Activated T-helper 2 cell treated with anti-CD3 and anti-CD28 coated beads, Interferon-gamma antibody, Interleukin-2, Interleukin-4, amounts not matched to agents 10 μg/mL and 5 μg/mL and 100 μg/mL, durations not matched to agents 14 hours and 24 hours and 36 hours (primary cell): ENCODE measurements around the gene RASL10B. TPM values are rescaled to one million over a fixed set of nuclear protein-coding genes. Genes with fewer than 3 reads are reported as not detected.

Experiments
- DNase-seq: peaks from one replicate; pipeline ENCODE4 v3.0.0; 2021; ENCODE audit warnings: low spot score
- H3K27ac Mint-ChIP-seq: one replicate; pipeline ENCODE4 v1.8.0; 2021; ENCODE audit warnings: mixed read lengths
- H3K27me3 Mint-ChIP-seq: one replicate; pipeline ENCODE4 v1.8.0; 2021; ENCODE audit warnings: low read depth, mixed read lengths
- H3K36me3 Mint-ChIP-seq: one replicate; pipeline ENCODE4 v1.8.0; 2021; ENCODE audit warnings: low read depth, mixed read lengths
- H3K4me1 Mint-ChIP-seq: one replicate; pipeline ENCODE4 v1.8.0; 2021; ENCODE audit warnings: low read depth, mixed read lengths
- H3K4me3 Mint-ChIP-seq: one replicate; pipeline ENCODE4 v1.8.0; 2021; ENCODE audit warnings: low read depth, mild to moderate bottlenecking, moderate library complexity, mixed read lengths
- H3K9me3 Mint-ChIP-seq: one replicate; pipeline ENCODE4 v1.8.0; 2021; ENCODE audit warnings: mixed read lengths
- intact Hi-C: fragments of 100-400 bp; cut with micrococcal nuclease; formaldehyde crosslinking; loops from one replicate; pipeline ENCODE4 v1.15.1; 2023
- total RNA-seq: library from RNA; stranded (reverse); gene quantifications from 2 replicates; pipeline ENCODE4 v1.2.3, GENCODE V29; 2022

RASL10B gene
- total RNA-seq, 1 donor from 2014 or later = 1.2 TPM

DNA sequence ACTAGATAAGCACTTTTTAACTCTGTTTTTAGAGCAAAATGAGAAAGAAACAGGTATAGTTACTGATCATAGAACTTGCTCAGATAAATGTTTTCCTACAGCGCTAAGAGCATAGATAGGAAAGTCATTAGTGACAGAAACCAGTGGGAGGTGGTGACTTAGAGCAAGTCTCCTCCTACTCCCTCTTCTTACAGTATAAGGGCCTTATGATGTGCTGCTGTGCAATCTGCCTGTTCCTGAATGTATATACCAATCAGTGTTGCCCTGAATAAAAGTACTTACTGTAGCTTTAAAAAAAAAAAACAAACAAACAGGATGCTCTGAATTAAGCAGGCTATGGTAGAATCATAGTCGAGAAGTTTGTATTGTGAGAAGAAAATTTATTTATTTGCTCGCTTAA lies 23.3 kb upstream of the RASL10B start:
- no peaks in the 10 kb centered on the region for H3K9me3 Mint-ChIP-seq
- H3K27me3 Mint-ChIP-seq = no peaks in the 10 kb centered on the region
- intact Hi-C loops = no loop called here
- DNase-seq = no peak
- H3K4me3 Mint-ChIP-seq = no peak overlapping the region
- H3K36me3 Mint-ChIP-seq = peaks cover 39% of the 10 kb centered on the region
- peaks cover 20% of the 10 kb centered on the region for H3K4me1 Mint-ChIP-seq
- peak overlapping the region; percentile 7 for H3K27ac Mint-ChIP-seq

DNA sequence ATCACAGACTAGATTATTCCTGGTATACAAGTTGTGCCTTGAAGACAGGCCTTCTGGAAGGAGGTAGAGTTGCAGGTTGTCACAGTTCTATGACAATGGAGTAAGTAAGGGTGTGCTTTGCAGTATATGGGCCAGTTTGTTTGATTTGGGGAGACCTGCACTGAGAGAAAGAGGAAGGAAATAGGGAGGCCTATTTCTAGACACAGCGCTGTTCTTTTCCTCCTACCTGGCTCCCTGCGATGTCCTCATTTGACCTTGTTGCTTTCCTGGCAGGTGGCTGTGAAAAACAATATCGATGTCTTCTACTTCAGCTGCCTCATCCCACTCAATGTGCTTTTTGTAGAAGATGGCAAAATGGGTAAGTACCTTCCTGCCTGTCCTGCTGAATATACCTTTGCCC lies 22.5 kb upstream of the RASL10B start:
- H3K4me1 Mint-ChIP-seq = peaks cover 19% of the 10 kb centered on the region
- no peaks in the 10 kb centered on the region for H3K27me3 Mint-ChIP-seq
- no peak overlapping the region for H3K4me3 Mint-ChIP-seq
- no peaks in the 10 kb centered on the region for H3K9me3 Mint-ChIP-seq
- H3K27ac Mint-ChIP-seq = peak overlapping the region; percentile 25
- intact Hi-C loops = no loop called here
- H3K36me3 Mint-ChIP-seq = peaks cover 34% of the 10 kb centered on the region
- no peak for DNase-seq

DNA sequence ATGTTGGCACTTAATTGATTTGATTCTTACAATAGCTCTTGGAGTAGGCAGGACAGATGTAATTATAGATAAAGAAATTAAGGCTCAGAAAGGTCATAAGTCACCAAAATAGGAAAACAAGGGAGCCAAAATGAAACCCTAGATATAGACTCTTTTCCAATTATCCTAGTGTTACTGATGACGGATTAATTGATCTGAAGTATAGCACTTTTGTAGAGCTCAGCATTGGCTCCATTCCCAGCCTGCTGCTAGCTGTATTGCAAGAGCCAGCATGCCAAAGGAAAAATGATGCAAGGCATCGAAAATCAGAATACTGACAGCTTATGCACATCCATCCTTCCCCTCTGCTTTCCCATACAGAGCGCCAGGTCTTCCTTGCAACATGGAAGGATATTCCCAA lies 21.6 kb upstream of the RASL10B start:
- H3K27me3 Mint-ChIP-seq = no peaks in the 10 kb centered on the region
- H3K27ac Mint-ChIP-seq = no peak overlapping the region
- H3K4me3 Mint-ChIP-seq = no peak overlapping the region
- peaks cover 14% of the 10 kb centered on the region for H3K4me1 Mint-ChIP-seq
- intact Hi-C loops = no loop called here
- H3K9me3 Mint-ChIP-seq = no peaks in the 10 kb centered on the region
- peaks cover 29% of the 10 kb centered on the region for H3K36me3 Mint-ChIP-seq
- DNase-seq = no peak

DNA sequence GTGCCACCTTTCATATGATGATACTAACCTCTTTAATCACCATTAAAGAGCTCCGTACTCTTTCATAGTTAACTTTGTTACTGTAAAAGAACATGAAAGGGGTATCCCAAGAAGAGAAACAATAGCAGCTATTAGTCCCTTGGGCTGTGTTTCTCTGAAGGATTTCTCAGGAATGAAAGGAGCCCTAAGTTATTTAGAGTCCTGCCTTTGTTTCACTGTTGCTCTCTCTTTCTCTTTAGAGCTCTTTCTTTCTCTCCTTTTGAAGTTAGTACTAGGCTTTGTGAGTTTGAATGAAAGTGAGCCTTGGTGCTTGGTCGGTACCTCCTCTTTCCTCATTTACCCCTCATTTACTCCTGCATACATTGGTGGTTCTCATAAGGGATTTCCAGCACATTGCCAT lies 20.5 kb upstream of the RASL10B start:
- DNase-seq = no peak
- Mint-ChIP-seq H3K4me1 (peaks cover 11% of the 10 kb centered on the region), H3K9me3 (no peaks in the 10 kb centered on the region), H3K27me3 (no peaks in the 10 kb centered on the region), H3K27ac (no peak overlapping the region), H3K4me3 (no peak overlapping the region), H3K36me3 (peaks cover 29% of the 10 kb centered on the region)
- intact Hi-C loops = no loop called here

DNA sequence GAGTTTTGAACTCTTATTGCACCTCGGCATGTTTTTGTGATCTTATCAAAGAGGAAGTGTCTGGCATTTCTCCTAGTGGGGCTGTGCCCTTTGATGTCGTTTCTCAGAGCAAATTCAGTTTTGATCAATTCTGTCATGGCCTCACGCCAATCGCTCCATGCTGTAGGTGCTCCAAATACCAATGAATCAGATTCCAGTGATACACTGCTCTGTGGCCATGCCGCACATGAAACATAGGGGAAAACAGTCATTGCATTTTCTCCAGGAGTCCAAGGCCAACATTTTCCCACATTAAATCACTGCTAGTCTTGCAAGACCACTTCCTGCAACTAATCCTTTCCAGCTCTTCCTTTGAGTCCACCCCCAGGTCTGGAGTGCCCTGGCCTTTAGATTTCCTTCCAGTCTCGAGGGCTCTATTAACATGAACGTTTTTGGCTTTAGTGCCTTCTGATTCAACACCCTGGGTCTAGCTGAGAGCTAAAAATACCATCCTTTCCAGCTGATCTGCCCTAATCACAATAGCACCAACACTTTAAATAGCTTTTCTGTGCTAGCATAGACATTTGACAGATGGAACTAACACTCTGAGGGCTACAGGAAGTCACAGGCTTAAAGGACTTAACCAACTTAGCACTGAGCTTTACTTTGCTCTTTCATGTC lies 18.2 kb upstream of the RASL10B start:
- intact Hi-C loops = no loop called here
- Mint-ChIP-seq H3K27me3 (no peaks in the 10 kb centered on the region), H3K9me3 (no peaks in the 10 kb centered on the region), H3K27ac (no peak overlapping the region), H3K4me3 (no peak overlapping the region), H3K4me1 (peaks cover 5% of the 10 kb centered on the region), H3K36me3 (peaks cover 46% of the 10 kb centered on the region)
- DNase-seq = no peak

DNA sequence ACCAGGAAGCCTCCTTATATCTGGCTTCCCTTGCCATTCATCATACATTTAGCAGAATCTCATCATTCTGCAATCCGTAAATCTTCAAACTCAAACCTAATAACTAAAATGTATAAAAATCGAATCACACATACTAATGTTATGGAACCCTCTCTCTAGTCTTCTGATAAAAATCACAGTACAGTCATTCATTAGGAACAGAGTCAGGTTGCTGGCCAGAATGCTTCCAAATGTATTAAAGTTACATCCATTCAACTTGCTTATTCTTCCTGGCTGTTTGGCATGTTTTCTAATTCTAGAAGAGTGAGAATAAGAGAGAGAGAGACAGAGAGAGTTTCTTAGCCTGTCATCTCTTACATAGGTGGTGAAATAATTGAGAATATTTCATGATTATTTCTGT lies 16.5 kb upstream of the RASL10B start:
- Mint-ChIP-seq H3K4me3 (no peak overlapping the region), H3K9me3 (no peaks in the 10 kb centered on the region)

DNA sequence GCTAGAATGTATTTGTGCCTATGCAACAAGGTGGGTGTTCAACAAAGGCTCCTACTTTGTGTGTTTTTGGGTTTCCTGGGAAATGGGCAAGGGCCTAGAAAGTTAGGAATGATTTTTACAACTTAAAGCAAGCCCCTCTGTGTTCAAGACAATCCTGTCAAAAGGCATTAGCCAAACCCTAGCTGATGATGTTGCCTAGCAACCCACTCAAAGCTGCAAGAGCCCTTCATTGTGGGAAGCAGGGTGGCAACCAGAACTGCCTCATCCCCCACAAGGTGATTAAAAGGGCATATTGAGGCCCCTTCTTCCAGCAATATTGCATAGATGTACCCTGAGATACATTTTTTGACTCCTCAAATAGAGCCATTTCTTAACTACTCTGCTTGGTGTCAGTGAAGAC lies 16.0 kb upstream of the RASL10B start:
- H3K4me3 Mint-ChIP-seq = no peak overlapping the region
- no peak overlapping the region for H3K27ac Mint-ChIP-seq
- peaks cover 3% of the 10 kb centered on the region for H3K4me1 Mint-ChIP-seq
- intact Hi-C loops = no loop called here
- no peaks in the 10 kb centered on the region for H3K27me3 Mint-ChIP-seq
- DNase-seq = no peak
- H3K36me3 Mint-ChIP-seq = peaks cover 42% of the 10 kb centered on the region
- H3K9me3 Mint-ChIP-seq = no peaks in the 10 kb centered on the region

More for the DNA sequence above, 16.5 kb upstream of the RASL10B start:
- DNase-seq = no peak
- Mint-ChIP-seq H3K36me3 (peaks cover 44% of the 10 kb centered on the region), H3K27ac (no peak overlapping the region), H3K27me3 (no peaks in the 10 kb centered on the region), H3K4me1 (peaks cover 3% of the 10 kb centered on the region)
- intact Hi-C loops = no loop called here

DNA sequence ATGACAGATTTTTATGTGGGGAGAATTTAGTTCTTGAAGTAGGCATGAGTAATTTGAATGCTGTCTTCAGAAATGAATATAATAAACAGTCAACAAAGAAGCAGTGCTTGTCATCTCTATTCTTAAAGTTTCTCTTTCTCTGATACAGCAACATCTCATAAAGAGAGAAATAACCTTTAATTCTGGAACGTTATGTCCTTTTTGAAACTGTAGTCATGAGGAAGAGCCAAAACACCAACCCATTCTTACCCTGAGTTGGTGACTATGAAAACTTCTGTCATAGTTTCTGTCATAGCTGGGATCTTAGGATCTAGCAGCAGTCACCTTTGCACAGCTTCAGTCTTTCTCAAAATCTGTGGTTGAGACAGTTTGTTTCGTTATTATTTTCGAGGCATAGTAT lies 15.3 kb upstream of the RASL10B start:
- peaks cover 44% of the 10 kb centered on the region for H3K36me3 Mint-ChIP-seq
- intact Hi-C loops = no loop called here
- DNase-seq = no peak
- no peaks in the 10 kb centered on the region for H3K27me3 Mint-ChIP-seq
- H3K4me3 Mint-ChIP-seq = no peak overlapping the region
- H3K9me3 Mint-ChIP-seq = no peaks in the 10 kb centered on the region
- H3K4me1 Mint-ChIP-seq = peaks cover 3% of the 10 kb centered on the region
- H3K27ac Mint-ChIP-seq = no peak overlapping the region

DNA sequence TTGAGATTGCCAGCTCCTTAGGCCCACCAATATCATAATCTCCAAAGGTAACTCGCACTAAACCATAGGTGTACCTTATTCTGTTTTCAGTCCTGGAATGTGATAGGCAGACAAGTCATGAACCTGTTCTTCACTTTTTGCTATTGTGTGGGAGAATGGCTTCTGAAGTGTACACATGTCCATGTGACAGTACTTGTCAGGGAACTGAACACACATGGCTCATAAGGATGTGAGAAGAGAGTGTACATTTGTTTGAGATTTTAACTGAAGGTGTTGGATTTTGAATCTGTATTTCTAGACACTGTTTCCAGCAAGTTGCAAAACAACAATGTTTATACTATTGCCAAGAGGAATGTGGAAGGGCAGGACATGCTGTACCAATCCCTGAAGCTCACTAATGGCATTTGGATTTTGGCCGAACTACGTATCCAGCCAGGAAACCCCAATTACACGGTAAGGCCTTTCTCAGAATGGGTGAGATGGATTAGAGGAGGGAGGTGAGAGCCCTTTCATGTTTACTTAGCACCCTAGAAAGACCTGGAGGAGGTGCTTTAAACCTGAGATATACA lies 14.5 kb upstream of the RASL10B start:
- Mint-ChIP-seq H3K4me1 (peaks cover 3% of the 10 kb centered on the region), H3K36me3 (peaks cover 47% of the 10 kb centered on the region), H3K27me3 (no peaks in the 10 kb centered on the region), H3K9me3 (no peaks in the 10 kb centered on the region), H3K27ac (no peak overlapping the region), H3K4me3 (no peak overlapping the region)
- intact Hi-C loops = no loop called here
- no peak for DNase-seq

DNA sequence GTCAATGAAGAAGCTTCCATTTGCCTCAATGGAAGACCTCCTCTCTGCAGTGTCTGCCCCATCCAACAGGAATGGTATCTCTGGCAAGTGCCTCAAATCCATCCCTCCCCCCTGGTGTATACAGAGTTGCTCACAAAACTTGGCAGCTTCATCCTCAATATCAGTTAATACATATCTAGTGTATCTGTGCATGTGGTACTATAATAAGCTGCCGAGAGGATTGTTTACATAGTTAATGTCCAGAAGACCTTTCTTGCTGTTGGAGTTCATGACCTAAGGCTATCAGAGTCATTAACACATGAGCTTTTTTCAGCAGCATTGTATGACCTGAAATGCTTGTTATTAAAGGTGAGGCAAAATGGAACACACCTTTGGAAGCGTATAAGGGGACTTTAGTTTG lies 14.0 kb upstream of the RASL10B start:
- no peaks in the 10 kb centered on the region for H3K9me3 Mint-ChIP-seq
- DNase-seq = no peak
- intact Hi-C loops = no loop called here

DNA sequence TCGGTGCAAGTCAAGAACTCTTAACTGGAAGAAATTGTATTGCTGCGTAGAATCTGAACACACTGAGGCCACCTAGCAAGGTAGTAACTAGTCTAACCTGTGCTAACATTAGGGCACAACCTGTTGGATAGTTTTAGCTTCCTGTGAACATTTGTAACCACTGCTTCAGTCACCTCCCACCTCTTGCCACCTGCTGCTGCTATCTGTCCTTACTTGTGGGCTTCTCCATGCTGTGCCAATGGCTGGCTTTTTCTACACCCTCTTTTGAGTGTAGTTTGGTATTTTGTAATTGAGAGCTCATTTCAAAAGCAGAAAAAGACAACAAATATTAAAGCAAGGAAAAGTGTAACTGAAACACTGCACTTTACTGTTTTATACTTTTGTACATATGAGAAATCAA lies 7.7 kb upstream of the RASL10B start:
- Mint-ChIP-seq H3K27ac (no peak overlapping the region), H3K36me3 (peaks cover 57% of the 10 kb centered on the region), H3K4me3 (no peak overlapping the region), H3K27me3 (no peaks in the 10 kb centered on the region), H3K9me3 (no peaks in the 10 kb centered on the region), H3K4me1 (no peaks in the 10 kb centered on the region)
- no peak for DNase-seq
- intact Hi-C loops = no loop called here

More for the DNA sequence above, 14.0 kb upstream of the RASL10B start:
- H3K27ac Mint-ChIP-seq = no peak overlapping the region
- H3K4me3 Mint-ChIP-seq = no peak overlapping the region
- H3K36me3 Mint-ChIP-seq = peaks cover 48% of the 10 kb centered on the region
- H3K27me3 Mint-ChIP-seq = no peaks in the 10 kb centered on the region
- H3K4me1 Mint-ChIP-seq = peaks cover 3% of the 10 kb centered on the region

DNA sequence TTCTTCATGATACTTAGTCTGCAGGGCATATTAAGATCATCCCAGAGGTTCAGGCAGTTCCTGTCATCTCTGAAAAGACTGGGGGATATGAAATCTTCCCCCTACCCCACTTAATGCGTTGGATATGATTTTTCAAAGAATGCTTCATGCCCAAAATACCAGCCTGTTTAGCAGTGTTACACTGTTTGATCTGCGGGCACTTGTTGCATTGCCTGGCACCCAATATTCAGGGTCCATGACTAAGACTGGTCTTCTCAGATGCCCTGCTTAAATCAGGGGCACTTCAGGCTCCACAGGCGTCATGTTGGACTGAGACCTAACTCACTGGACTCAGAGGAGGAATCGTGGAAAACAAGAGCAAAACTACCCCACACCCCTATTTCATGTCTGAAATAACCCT lies 6.4 kb upstream of the RASL10B start:
- peaks cover 48% of the 10 kb centered on the region for H3K36me3 Mint-ChIP-seq
- no peaks in the 10 kb centered on the region for H3K9me3 Mint-ChIP-seq
- no peaks in the 10 kb centered on the region for H3K27me3 Mint-ChIP-seq
- intact Hi-C loops = no loop called here
- no peaks in the 10 kb centered on the region for H3K4me1 Mint-ChIP-seq
- no peak overlapping the region for H3K4me3 Mint-ChIP-seq
- no peak for DNase-seq
- no peak overlapping the region for H3K27ac Mint-ChIP-seq

DNA sequence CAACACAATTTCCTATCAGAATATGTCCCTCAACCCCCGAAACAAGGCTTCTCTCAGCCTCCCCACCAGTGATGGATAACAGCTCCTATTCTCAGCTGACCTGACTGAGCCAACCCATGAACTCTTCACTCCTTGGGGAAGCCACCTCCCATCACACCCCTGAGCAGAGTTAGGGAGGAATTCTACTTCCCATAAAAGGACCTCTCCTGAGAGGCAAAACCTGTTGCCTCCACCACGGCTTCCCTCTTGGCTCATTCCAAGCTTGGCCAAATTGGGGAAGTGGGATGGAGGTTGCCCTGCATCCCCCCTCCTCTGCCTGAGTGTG lies 5.7 kb upstream of the RASL10B start:
- H3K4me3 Mint-ChIP-seq = no peak overlapping the region
- H3K27ac Mint-ChIP-seq = no peak overlapping the region
- H3K36me3 Mint-ChIP-seq = peaks cover 48% of the 10 kb centered on the region

More for the DNA sequence above, 5.7 kb upstream of the RASL10B start:
- Mint-ChIP-seq H3K9me3 (no peaks in the 10 kb centered on the region), H3K4me1 (peaks cover 4% of the 10 kb centered on the region), H3K27me3 (peaks cover 4% of the 10 kb centered on the region)
- no peak for DNase-seq
- intact Hi-C loops = no loop called here
